Smooth muscle cell (in vitro differentiated cells): ENCODE data around the gene PABPC1L. TPM values are rescaled to one million over a fixed set of nuclear protein-coding genes. Genes with fewer than 3 reads are reported as not detected.

Experiments
- DNase-seq: peaks from one replicate; lab custom pipeline; 2025; ENCODE audit not compliant: unreplicated experiment; lab: John Stamatoyannopoulos, UW
- H2AFZ ChIP-seq: fragments of 200-600 bp; sonication (generic); 2 replicates; pipeline ENCODE4 v1.6.0; 2016; ENCODE audit warnings: antibody characterized with exemption, low read depth, mild to moderate bottlenecking
- H3F3A ChIP-seq: fragments of 200-600 bp; sonication (generic); 2 replicates; pipeline ENCODE4 v1.6.0; 2017; ENCODE audit warnings: antibody characterized with exemption, low read depth
- H3K27ac ChIP-seq: fragments of 200-600 bp; sonication (generic); 2 replicates; pipeline ENCODE4 v1.5.1; 2016; ENCODE audit warnings: low read depth, mild to moderate bottlenecking
- H3K27me3 ChIP-seq: fragments of 200-600 bp; sonication (generic); 2 replicates; pipeline ENCODE4 v1.6.1; 2016; ENCODE audit warnings: low read depth, mild to moderate bottlenecking
- H3K36me3 ChIP-seq: fragments of 200-600 bp; sonication (generic); 2 replicates; pipeline ENCODE4 v1.5.1; 2016; ENCODE audit warnings: low read depth
- H3K4me1 ChIP-seq: fragments of 200-600 bp; sonication (generic); 2 replicates; pipeline ENCODE4 v1.5.1; 2016; ENCODE audit warnings: low read depth
- H3K4me2 ChIP-seq: fragments of 200-600 bp; sonication (generic); 2 replicates; pipeline ENCODE4 v1.6.0; 2016; ENCODE audit warnings: mild to moderate bottlenecking
- H3K4me3 ChIP-seq: fragments of 200-600 bp; sonication (generic); 2 replicates; pipeline ENCODE4 v1.5.1; 2016; ENCODE audit warnings: mild to moderate bottlenecking
- H3K79me2 ChIP-seq: fragments of 200-600 bp; sonication (generic); 2 replicates; pipeline ENCODE4 v1.6.0; 2016; ENCODE audit warnings: low read depth, mild to moderate bottlenecking
- H3K9ac ChIP-seq: fragments of 200-600 bp; sonication (generic); 2 replicates; pipeline ENCODE4 v1.6.0; 2016; ENCODE audit warnings: low read depth
- H3K9me3 ChIP-seq: fragments of 200-600 bp; sonication (generic); replicated peaks from 2 replicates; pipeline ENCODE4 v1.5.1; 2016; ENCODE audit warnings: low read depth
- H4K20me1 ChIP-seq: fragments of 200-600 bp; sonication (generic); 2 replicates; pipeline ENCODE4 v1.6.0; 2016; ENCODE audit warnings: low read depth
- CTCF ChIP-seq: fragments of 200-600 bp; sonication (generic); IDR thresholded peaks from 2 replicates; pipeline ENCODE4 v1.5.1; 2017; ENCODE audit warnings: borderline replicate concordance, mild to moderate bottlenecking, antibody characterized with exemption; ENCODE audit not compliant: insufficient read depth, poor library complexity, severe bottlenecking
- WGBS: methylation state at CpG from one replicate; pipeline ENCODE4 v1.1.7; 2016; ENCODE audit warnings: low lambda C conversion rate; 5-methylcytosine and 5-hydroxymethylcytosine counted together
- polyA plus RNA-seq: library from polyadenylated mRNA; unstranded; fragments of >200 nt; fragmentation: Nextera tagmentation; extraction: Ambion mirVana; gene quantifications from 2 replicates; pipeline ENCODE4 v1.2.1, GENCODE V29; 2016
- total RNA-seq: library from RNA; depleted of rRNA; stranded (reverse); fragments of >200 nt; gene quantifications from 2 replicates; pipeline ENCODE4 v1.2.3, GENCODE V29; 2014

The PABPC1L gene
- total and polyA plus RNA-seq, 2 experiments from 2014 or later: 8.9 to 12.3 TPM

- no peak for DNase-seq
- Histone ChIP-seq H3K36me3 (peaks cover 8% of the 10 kb centered on the region), H3F3A (no peaks in the 10 kb centered on the region), H4K20me1 (peaks cover 21% of the 10 kb centered on the region), H2AFZ (no peak overlapping the region), H3K27ac (peak overlapping the region; percentile 48), H3K4me2 (no peak overlapping the region), H3K9me3 (no peaks in the 10 kb centered on the region), H3K79me2 (peaks cover 24% of the 10 kb centered on the region), H3K27me3 (no peaks in the 10 kb centered on the region), H3K9ac (no peak overlapping the region), H3K4me1 (peaks cover 12% of the 10 kb centered on the region), H3K4me3 (no peak overlapping the region)
- WGBS: 78% methylated on average over 5 of the region's 5 CpGs
- no peak for TF ChIP-seq CTCF
Measured at GRCh38 chr20:44954211-44954610, 44.4 kb downstream of the PABPC1L start.

- no peak overlapping the region for H3K4me3 ChIP-seq
- H3F3A ChIP-seq: no peaks in the 10 kb centered on the region
- H3K9me3 ChIP-seq: no peaks in the 10 kb centered on the region
- no peak overlapping the region for H3K27ac ChIP-seq
- no peaks in the 10 kb centered on the region for H3K27me3 ChIP-seq
- no peak for TF ChIP-seq CTCF
- no peak overlapping the region for H3K9ac ChIP-seq
- H2AFZ ChIP-seq: no peak overlapping the region
- no peak overlapping the region for H3K4me2 ChIP-seq
- peaks cover 21% of the 10 kb centered on the region for H4K20me1 ChIP-seq
- peaks cover 14% of the 10 kb centered on the region for H3K4me1 ChIP-seq
- DNase-seq: no peak
- H3K36me3 ChIP-seq: peaks cover 8% of the 10 kb centered on the region
- peaks cover 24% of the 10 kb centered on the region for H3K79me2 ChIP-seq
- 94% methylated on average over 4 of the region's 4 CpGs for WGBS
Measured at GRCh38 chr20:44955270-44955669, 45.4 kb downstream of the PABPC1L start.

- no peaks in the 10 kb centered on the region for H3K9me3 ChIP-seq
- H3K9ac ChIP-seq: no peak overlapping the region
- no peak for TF ChIP-seq CTCF
- no peak overlapping the region for H3K4me3 ChIP-seq
- no peak for DNase-seq
- H3K27me3 ChIP-seq: no peaks in the 10 kb centered on the region
- H4K20me1 ChIP-seq: peaks cover 21% of the 10 kb centered on the region
- WGBS: 75% methylated on average over 3 of the region's 3 CpGs
- peaks cover 6% of the 10 kb centered on the region for H3K36me3 ChIP-seq
- H2AFZ ChIP-seq: no peak overlapping the region
- peaks cover 24% of the 10 kb centered on the region for H3K79me2 ChIP-seq
- peaks cover 24% of the 10 kb centered on the region for H3K4me1 ChIP-seq
- no peak overlapping the region for H3K4me2 ChIP-seq
- peaks cover 6% of the 10 kb centered on the region for H3F3A ChIP-seq
- H3K27ac ChIP-seq: no peak overlapping the region
Measured at GRCh38 chr20:44956410-44956809, 46.5 kb downstream of the PABPC1L start.

GRCh38 chr20:44958276-44958675 is 48.4 kb downstream of the PABPC1L start:
- H3K4me3 ChIP-seq: peak overlapping the region; percentile 79

More at GRCh38 chr20:44958276-44958675, 48.4 kb downstream of the PABPC1L start:
- WGBS: 88% methylated on average over 8 of the region's 8 CpGs
- peaks cover 24% of the 10 kb centered on the region for H3K79me2 ChIP-seq
- no peaks in the 10 kb centered on the region for H3K27me3 ChIP-seq
- H3K27ac ChIP-seq: peak overlapping the region; percentile 92
- peak overlapping the region; percentile 88 for H3K4me2 ChIP-seq
- no peak overlapping the region for H2AFZ ChIP-seq
- TF ChIP-seq CTCF: no peak
- no peaks in the 10 kb centered on the region for H3K9me3 ChIP-seq
- peaks cover 21% of the 10 kb centered on the region for H4K20me1 ChIP-seq
- peaks cover 26% of the 10 kb centered on the region for H3K4me1 ChIP-seq
- no peak overlapping the region for H3K9ac ChIP-seq
- peaks cover 6% of the 10 kb centered on the region for H3F3A ChIP-seq
- H3K36me3 ChIP-seq: peaks cover 6% of the 10 kb centered on the region
- no peak for DNase-seq
